Choroid plexus epithelial cell (primary cell): ENCODE results near the gene XPNPEP2.

ENCODE experiments used
- DNase-seq: peaks from one replicate; pipeline ENCODE4 v3.0.0-alpha.2; 2010; ENCODE audit warnings: low read depth
- H3K4me3 ChIP-seq: 2 replicates; pipeline ENCODE4 v1.5.1; 2011; ENCODE audit warnings: low read depth, mild to moderate bottlenecking, control low read depth, low read length, moderate library complexity
- TF ChIP-seq, protein P1 (sequence below): conservative IDR thresholded peaks from 2 replicates; pipeline ENCODE4 v1.5.1; 2011; ENCODE audit warnings: low read depth, mild to moderate bottlenecking, control low read depth, inconsistent platforms, low read length, moderate library complexity

XPNPEP2 gene

DNA sequence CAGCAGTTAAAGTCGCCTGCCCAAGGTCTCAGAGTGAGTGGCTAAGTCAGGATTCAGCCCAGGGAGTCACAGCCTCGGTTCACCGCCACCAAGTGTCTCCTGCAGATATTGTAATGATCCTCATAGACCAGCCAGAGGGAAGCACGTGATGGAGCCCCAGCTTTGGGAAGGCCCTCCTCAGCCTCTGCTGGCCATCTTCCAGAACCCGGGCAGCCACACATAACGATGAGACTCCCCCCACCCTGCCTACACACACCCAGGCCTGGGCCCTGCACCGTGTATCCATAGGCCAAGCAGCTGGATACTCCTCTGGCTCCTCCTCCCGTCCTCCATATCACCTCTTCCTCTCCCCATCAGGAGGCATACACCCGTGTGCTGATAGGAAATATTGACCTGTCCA, 21.4 kb downstream of the XPNPEP2 start:
- no peak overlapping the region for H3K4me3 ChIP-seq
- TF ChIP-seq, protein P1, sequence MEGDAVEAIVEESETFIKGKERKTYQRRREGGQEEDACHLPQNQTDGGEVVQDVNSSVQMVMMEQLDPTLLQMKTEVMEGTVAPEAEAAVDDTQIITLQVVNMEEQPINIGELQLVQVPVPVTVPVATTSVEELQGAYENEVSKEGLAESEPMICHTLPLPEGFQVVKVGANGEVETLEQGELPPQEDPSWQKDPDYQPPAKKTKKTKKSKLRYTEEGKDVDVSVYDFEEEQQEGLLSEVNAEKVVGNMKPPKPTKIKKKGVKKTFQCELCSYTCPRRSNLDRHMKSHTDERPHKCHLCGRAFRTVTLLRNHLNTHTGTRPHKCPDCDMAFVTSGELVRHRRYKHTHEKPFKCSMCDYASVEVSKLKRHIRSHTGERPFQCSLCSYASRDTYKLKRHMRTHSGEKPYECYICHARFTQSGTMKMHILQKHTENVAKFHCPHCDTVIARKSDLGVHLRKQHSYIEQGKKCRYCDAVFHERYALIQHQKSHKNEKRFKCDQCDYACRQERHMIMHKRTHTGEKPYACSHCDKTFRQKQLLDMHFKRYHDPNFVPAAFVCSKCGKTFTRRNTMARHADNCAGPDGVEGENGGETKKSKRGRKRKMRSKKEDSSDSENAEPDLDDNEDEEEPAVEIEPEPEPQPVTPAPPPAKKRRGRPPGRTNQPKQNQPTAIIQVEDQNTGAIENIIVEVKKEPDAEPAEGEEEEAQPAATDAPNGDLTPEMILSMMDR: no peak
- DNase-seq: no peak

DNA sequence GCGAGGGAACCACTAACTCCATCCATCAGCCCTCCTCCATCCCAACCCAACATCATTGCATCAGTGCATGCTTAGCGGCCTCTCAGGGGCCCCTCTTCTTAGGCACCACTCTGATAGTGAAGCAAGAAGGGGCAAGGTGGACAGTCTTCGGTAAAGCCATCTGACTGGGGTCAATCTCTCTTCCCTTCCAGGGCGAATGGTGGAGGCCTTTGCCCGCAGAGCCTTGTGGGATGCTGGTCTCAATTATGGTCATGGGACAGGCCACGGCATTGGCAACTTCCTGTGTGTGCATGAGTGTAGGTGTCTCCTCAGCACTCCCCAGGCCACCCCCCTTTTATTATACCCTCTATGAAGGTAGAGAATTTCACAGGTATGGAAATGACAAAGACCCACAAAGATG, 22.2 kb downstream of the XPNPEP2 start:
- TF ChIP-seq, protein P1: no peak
- no peak for DNase-seq
- no peak overlapping the region for H3K4me3 ChIP-seq

DNA sequence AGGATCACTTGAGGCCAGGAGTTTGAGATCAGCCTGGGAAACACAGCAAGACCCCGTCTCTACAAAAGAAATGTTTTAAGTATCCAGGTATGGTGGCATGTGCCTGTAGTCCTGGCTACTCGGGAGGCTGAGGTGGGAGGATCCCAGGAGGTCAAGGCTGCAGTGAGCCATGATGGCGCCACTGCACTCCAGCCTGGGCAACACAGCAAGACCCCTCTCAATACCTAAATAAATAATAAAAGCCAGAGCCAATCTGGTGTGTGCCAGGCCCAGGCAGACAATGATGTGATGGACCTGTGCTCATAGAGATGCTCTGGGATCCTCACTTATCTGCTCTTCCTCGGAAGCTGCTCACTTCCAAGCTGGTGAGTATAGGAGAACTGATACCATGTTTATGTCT, 22.8 kb downstream of the XPNPEP2 start:
- DNase-seq: no peak
- TF ChIP-seq, protein P1: no peak
- no peak overlapping the region for H3K4me3 ChIP-seq

DNA sequence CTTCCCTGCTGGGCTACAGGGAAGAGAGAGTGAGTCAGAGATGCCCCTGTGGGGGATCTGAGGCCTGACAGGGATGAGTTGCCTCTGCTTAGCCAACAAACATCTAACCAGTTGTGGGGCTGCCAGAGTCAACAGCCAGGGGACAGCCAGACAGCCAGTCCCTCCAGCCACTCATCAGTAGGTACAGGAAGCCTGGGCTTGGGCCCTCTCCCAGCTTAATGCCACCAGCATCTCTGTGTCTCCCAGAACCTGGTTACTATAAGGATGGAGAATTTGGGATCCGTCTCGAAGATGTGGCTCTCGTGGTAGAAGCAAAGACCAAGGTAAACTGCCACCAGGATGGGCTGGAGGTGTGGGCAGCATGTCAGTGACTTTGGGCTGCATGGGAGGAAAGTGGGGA, 23.7 kb downstream of the XPNPEP2 start:
- DNase-seq: no peak
- TF ChIP-seq, protein P1: no peak
- H3K4me3 ChIP-seq: no peak overlapping the region

DNA sequence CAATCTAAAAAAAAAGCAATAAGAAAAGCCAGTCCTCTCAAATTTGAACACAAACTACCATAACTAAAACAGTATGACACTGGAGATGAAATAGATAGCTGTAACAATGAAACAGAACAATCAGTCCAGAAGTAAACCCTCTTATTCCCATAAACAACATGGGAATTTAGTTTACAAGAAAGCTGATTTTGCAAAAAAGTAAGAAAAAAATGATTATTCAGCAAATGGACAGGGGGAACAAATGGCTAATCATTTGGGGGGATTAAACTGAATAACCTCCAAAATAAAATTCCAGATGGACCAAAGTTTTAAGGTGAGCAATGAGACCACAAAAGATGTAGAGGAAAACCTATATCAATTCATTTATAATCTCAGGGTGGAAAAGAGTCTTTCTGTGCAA, 24.9 kb downstream of the XPNPEP2 start:
- DNase-seq: no peak
- TF ChIP-seq, protein P1: no peak
- H3K4me3 ChIP-seq: no peak overlapping the region

DNA sequence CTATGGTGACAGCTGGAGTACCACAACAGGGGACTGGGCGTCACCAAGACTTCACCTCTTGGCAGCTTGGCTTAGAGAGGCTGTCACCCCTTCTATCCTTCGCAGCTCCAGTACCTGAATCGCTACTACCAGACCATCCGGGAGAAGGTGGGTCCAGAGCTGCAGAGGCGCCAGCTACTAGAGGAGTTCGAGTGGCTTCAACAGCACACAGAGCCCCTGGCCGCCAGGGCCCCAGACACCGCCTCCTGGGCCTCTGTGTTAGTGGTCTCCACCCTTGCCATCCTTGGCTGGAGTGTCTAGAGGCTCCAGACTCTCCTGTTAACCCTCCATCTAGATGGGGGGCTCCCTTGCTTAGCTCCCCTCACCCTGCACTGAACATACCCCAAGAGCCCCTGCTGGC, 29.4 kb downstream of the XPNPEP2 start:
- no peak overlapping the region for H3K4me3 ChIP-seq
- TF ChIP-seq, protein P1: no peak
- DNase-seq: no peak

DNA sequence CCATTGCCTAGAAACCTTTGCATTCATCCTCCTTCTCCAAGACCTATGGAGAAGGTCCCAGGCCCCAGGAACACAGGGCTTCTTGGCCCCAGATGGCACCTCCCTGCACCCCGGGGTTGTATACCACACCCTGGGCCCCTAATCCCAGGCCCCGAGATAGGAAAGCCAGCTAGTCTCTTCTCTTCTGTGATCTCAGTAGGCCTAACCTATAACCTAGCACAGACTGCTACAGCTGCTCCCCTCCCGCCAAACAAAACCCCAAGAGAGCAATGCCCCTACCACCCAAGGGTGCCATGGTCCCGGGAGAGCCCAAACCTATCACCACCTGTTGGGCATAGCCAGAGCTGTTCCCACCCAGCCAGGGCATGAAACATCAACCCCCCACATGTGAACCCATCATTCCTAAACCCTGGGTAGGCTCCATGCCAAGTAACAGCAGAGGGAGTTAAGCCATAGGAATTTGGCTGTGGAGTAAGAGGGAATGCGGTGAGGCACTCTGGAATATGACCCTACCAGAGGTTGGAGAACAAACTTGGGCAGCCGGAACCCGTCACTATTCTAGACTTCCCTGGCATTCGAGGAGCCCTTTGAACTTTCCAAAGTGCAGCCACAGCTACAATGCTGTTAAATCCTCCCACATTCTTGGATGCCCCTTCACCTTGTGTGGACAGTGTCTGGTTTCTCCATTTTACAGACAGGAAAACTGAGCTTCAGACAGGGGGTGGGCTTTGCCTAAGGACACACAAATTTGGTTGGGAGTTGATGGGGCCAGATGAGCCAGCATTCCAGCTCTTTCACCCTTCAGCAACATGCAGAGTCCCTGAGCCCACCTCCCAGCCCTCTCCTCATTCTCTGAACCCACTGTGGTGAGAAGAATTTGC, 30.0 kb downstream of the XPNPEP2 start:
- DNase-seq: no peak

More for the DNA sequence above, 30.0 kb downstream of the XPNPEP2 start:
- TF ChIP-seq, protein P1: no peak
- H3K4me3 ChIP-seq: no peak overlapping the region
